ENCODE results near the gene KIFC1. TPM values are rescaled to one million over a fixed set of nuclear protein-coding genes. Genes with fewer than 3 reads are reported as not detected.
A peak's percentile ranks its signal among the peaks of the same experiment; 100 is the strongest.

Gene KIFC1
- total and polyA plus RNA-seq, 12 donors: 0.09 to 6.1 (median 0.35) TPM; not detected in 2

GRCh38 chr6:33450434-33450833, 58.8 kb downstream of the KIFC1 start:
- Histone ChIP-seq H3K4me1 (peaks cover 4 to 50% (median 16%) of the 10 kb centered on the region in 9 donors), H3K4me3 (no peak overlapping the region), H3K9me3 (no peaks in the 10 kb centered on the region), H3K27ac (peak overlapping the region in 1 of 10 donors; percentile 61), H3K27me3 (no peaks in the 10 kb centered on the region), H3K36me3 (peaks cover 0 to 45% (median 0%) of the 10 kb centered on the region in 9 donors)
- intact Hi-C loops (cut with DNase I): loop anchor here in 8 of 10 donors (10.0 kb wide), 2 partner anchors 114 to 124 kb away; no protein-coding TSS in a partner anchor
- WGBS, 2 donors: 62 to 67% methylated on average over 3 of the region's 3 CpGs
- ATAC-seq (no peak), DNase-seq (no peak)
- TF ChIP-seq, protein P1, sequence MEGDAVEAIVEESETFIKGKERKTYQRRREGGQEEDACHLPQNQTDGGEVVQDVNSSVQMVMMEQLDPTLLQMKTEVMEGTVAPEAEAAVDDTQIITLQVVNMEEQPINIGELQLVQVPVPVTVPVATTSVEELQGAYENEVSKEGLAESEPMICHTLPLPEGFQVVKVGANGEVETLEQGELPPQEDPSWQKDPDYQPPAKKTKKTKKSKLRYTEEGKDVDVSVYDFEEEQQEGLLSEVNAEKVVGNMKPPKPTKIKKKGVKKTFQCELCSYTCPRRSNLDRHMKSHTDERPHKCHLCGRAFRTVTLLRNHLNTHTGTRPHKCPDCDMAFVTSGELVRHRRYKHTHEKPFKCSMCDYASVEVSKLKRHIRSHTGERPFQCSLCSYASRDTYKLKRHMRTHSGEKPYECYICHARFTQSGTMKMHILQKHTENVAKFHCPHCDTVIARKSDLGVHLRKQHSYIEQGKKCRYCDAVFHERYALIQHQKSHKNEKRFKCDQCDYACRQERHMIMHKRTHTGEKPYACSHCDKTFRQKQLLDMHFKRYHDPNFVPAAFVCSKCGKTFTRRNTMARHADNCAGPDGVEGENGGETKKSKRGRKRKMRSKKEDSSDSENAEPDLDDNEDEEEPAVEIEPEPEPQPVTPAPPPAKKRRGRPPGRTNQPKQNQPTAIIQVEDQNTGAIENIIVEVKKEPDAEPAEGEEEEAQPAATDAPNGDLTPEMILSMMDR (IDR thresholded peaks at IDR 0.05): no peak

DNA sequence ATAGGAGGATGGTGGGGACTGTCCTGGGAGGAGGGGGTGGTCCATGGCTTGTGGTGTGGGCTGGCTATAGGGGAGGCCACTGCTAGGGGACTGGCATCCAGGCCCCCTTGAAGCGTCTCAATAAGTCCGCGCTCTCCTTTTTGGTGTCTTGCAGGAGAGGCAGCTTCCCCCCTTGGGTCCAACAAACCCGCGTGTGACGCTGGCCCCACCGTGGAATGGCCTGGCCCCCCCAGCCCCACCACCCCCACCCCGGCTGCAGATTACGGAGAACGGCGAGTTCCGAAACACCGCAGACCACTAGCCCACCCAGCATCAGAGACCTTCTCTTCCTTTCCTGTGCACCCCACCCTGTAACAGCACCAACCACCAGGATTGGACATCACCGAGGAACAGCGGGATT, 60.0 kb downstream of the KIFC1 start:
- no peak for DNase-seq
- no peak for ATAC-seq
- peaks cover 0 to 45% (median 0%) of the 10 kb centered on the region in 9 donors for H3K36me3 ChIP-seq
- H3K27ac ChIP-seq: no peak overlapping the region
- H3K4me1 ChIP-seq: peaks cover 4 to 43% (median 17%) of the 10 kb centered on the region in 9 donors
- intact Hi-C loops (cut with DNase I): loop anchor here in 8 of 10 donors (10.0 kb wide), 2 partner anchors 113 to 123 kb away; no protein-coding TSS in a partner anchor
- no peaks in the 10 kb centered on the region for H3K9me3 ChIP-seq
- H3K4me3 ChIP-seq: no peak overlapping the region
- TF ChIP-seq, protein P1 (IDR thresholded peaks at IDR 0.05): no peak
- H3K27me3 ChIP-seq: no peaks in the 10 kb centered on the region
- WGBS, 2 donors: 90 to 92% methylated on average over 15 of the region's 15 CpGs

GRCh38 chr6:33452496-33452895, 60.9 kb downstream of the KIFC1 start:
- ATAC-seq (no peak), DNase-seq (no peak)
- intact Hi-C loops (cut with DNase I): loop anchor here in 8 of 10 donors (10.0 kb wide), 2 partner anchors 112 to 122 kb away; no protein-coding TSS in a partner anchor
- Histone ChIP-seq H3K27ac (peak overlapping the region in 3 of 10 donors; percentile 83 to 90 (median 87)), H3K4me1 (peaks cover 4 to 43% (median 17%) of the 10 kb centered on the region in 9 donors), H3K27me3 (no peaks in the 10 kb centered on the region), H3K36me3 (peaks cover 0 to 44% (median 0%) of the 10 kb centered on the region in 9 donors), H3K4me3 (no peak overlapping the region), H3K9me3 (no peaks in the 10 kb centered on the region)
- TF ChIP-seq, protein P1 (IDR thresholded peaks at IDR 0.05): no peak
- WGBS, 2 donors: 89 to 90% methylated on average over 4 of the region's 4 CpGs

DNA sequence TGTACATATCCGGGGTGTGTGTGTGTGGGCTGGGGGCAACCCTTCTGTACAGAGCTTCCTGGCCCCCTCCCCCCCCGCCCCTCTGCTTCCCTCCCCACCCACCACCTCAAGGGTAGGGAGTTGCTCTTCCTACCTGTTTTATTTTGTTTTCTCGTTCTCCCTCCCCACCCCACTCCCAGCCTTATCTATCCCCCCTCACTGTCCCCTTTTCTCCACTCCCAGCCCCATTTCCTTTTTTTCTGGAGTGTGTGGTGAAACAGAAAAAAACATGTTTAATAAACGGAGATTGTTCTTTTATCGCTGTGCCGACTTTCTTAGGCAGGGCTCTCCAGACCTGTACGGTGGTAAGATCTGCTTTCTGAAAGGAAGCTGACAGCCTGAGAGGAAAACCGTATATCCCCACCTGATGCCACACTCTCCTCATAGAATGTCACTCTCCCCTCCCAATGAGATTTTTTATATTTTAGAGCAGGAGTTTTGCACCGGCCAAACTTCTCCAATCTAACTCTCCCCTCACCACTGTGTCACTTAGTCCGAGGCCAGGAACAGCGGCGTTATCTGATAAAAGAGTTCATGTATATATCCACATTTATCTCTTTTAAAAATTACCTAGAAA, 61.9 kb downstream of the KIFC1 start:
- Histone ChIP-seq H3K4me1 (peaks cover 4 to 43% (median 17%) of the 10 kb centered on the region in 9 donors), H3K27me3 (no peaks in the 10 kb centered on the region), H3K27ac (peak overlapping the region in 9 of 10 donors; percentile 72 to 90 (median 87)), H3K9me3 (no peaks in the 10 kb centered on the region), H3K36me3 (peaks cover 0 to 34% (median 0%) of the 10 kb centered on the region in 9 donors), H3K4me3 (peak overlapping the region; percentile 61 to 97 (median 81))
- intact Hi-C loops (cut with DNase I): loop anchor here in 8 of 10 donors (2.0 to 10.0 kb wide), 3 partner anchors 63 to 121 kb away; partner anchors contain the start of gene KIFC1 (in 1 of the 8)
- TF ChIP-seq, protein P1 (IDR thresholded peaks at IDR 0.05): no peak
- 6 to 9% methylated on average over 12 of the region's 12 CpGs for WGBS, 2 donors
- DNase-seq: no peak
- peak in 1 of 8 donors; percentile 4 for ATAC-seq
